ENCODE measurements around the gene MGAT4A.

GRCh38 chr2:98771721-98772524 is 41.0 kb upstream of the MGAT4A start:
- TF ChIP-seq CTCF (IDR thresholded peaks at IDR 0.05) = no peak
- TF ChIP-seq POLR2A (IDR thresholded peaks at IDR 0.05) = no peak
- no peak for TF ChIP-seq EP300 (IDR thresholded peaks at IDR 0.05)
